Common myeloid progenitor, CD34-positive (primary cell): ENCODE results near the gene LTF.
A peak's percentile ranks its signal among the peaks of the same experiment; 100 is the strongest.

Experiments used
- CTCF ChIA-PET: fragments of 350-600 bp; sonication (Branson Sonifier 250); formaldehyde crosslinking; loops from one replicate; lab custom pipeline; 2021; ENCODE audit warnings: antibody characterized with exemption; lab: Charles Lee
- POLR2A ChIA-PET: fragments of 350-600 bp; sonication (Branson Sonifier 250); formaldehyde crosslinking; loops from one replicate; lab custom pipeline; 2021; ENCODE audit warnings: antibody characterized with exemption; lab: Charles Lee
- DNase-seq, 3 donors: peaks; one replicate each; pipeline versions ENCODE4 v3.0.0 to v3.0.0-alpha.2; 2013
- H3K27ac ChIP-seq, 2 experiments: 1 replicate in 1 of 2; 2 replicates in 1 of 2; pipeline ENCODE4 v1.7.0; 2013; ENCODE audit warnings: inconsistent platforms in 2 of 2, low read length in 2 of 2, mild to moderate bottlenecking in 2 of 2, low read depth in 1 of 2, moderate library complexity in 1 of 2; ENCODE audit not compliant: severe bottlenecking in 2 of 2, insufficient read depth in 1 of 2, poor library complexity in 1 of 2
- H3K27me3 ChIP-seq, 5 experiments: replicated peaks in 2 of 5; 1 replicate in 3 of 5; 2 replicates in 2 of 5; pipeline versions ENCODE4 v1.6.1 to v1.7.0; 2013; ENCODE audit warnings: low read length in 4 of 5, mild to moderate bottlenecking in 2 of 5, moderate library complexity in 2 of 5, inconsistent platforms in 1 of 5; ENCODE audit not compliant: insufficient read depth in 5 of 5, control insufficient read depth in 4 of 5
- H3K36me3 ChIP-seq, 4 experiments: 1 replicate in 2 of 4; 2 replicates in 2 of 4; pipeline versions ENCODE4 v1.6.1 to v1.7.0; 2013; ENCODE audit warnings: low read length in 3 of 4, control low read depth in 1 of 4, mild to moderate bottlenecking in 1 of 4; ENCODE audit not compliant: control insufficient read depth in 4 of 4, insufficient read depth in 4 of 4
- H3K4me1 ChIP-seq, 4 experiments: 1 replicate in 3 of 4; 2 replicates in 1 of 4; pipeline versions ENCODE4 v1.6.1 to v1.7.1; 2013; ENCODE audit warnings: low read length in 3 of 4, mild to moderate bottlenecking in 3 of 4, control low read depth in 1 of 4, inconsistent platforms in 1 of 4, moderate library complexity in 1 of 4; ENCODE audit not compliant: control insufficient read depth in 4 of 4, insufficient read depth in 4 of 4; ENCODE audit errors: control extremely low read depth in 1 of 4
- H3K4me3 ChIP-seq, 7 experiments: 1 replicate in 4 of 7; 2 replicates in 3 of 7; pipeline versions ENCODE4 v1.5.1 to v1.7.0; 2013; ENCODE audit warnings: mild to moderate bottlenecking in 7 of 7, low read length in 6 of 7, moderate library complexity in 6 of 7, inconsistent platforms in 2 of 7, low read depth in 2 of 7, control low read depth in 1 of 7; ENCODE audit not compliant: insufficient read depth in 4 of 7, control insufficient read depth in 1 of 7; ENCODE audit errors: extremely low read depth in 1 of 7
- H3K9me3 ChIP-seq, 5 experiments: 1 replicate in 4 of 5; 2 replicates in 1 of 5; pipeline versions ENCODE4 v1.6.1 to v1.7.1; 2013; ENCODE audit warnings: low read length in 4 of 5, mild to moderate bottlenecking in 2 of 5, inconsistent platforms in 1 of 5, low read depth in 1 of 5, moderate library complexity in 1 of 5; ENCODE audit not compliant: control insufficient read depth in 4 of 5, insufficient read depth in 2 of 5; ENCODE audit errors: control extremely low read depth in 1 of 5
- WGBS: methylation state at CpG from one replicate; pipeline ENCODE4 v1.1.5; 2013; ENCODE audit not compliant: insufficient coverage; 5-methylcytosine and 5-hydroxymethylcytosine counted together

LTF gene

GRCh38 chr3:46469680-46470357 lies 5.1 kb upstream of the LTF start:
- 85% methylated on average over 3 of the region's 3 CpGs for WGBS
- ChIA-PET CTCF (interaction anchor here (0.7 to 1.9 kb wide), 3 partner anchors 8 to 19 kb away, joined by 4 to 6 read pairs (median 4); no protein-coding TSS in a partner anchor), POLR2A (no interaction called here)
- no peak for DNase-seq
- H3K27ac ChIP-seq = no peak overlapping the region
- no peaks in the 10 kb centered on the region for H3K36me3 ChIP-seq
- H3K4me3 ChIP-seq = no peak overlapping the region
- peaks cover 0 to 5% (median under 1%) of the 10 kb centered on the region in 5 experiments for H3K9me3 ChIP-seq
- peaks cover 0 to 3% (median 2%) of the 10 kb centered on the region in 4 experiments for H3K4me1 ChIP-seq
- H3K27me3 ChIP-seq = peaks cover 4 to 19% (median 8%) of the 10 kb centered on the region in 5 experiments

DNA sequence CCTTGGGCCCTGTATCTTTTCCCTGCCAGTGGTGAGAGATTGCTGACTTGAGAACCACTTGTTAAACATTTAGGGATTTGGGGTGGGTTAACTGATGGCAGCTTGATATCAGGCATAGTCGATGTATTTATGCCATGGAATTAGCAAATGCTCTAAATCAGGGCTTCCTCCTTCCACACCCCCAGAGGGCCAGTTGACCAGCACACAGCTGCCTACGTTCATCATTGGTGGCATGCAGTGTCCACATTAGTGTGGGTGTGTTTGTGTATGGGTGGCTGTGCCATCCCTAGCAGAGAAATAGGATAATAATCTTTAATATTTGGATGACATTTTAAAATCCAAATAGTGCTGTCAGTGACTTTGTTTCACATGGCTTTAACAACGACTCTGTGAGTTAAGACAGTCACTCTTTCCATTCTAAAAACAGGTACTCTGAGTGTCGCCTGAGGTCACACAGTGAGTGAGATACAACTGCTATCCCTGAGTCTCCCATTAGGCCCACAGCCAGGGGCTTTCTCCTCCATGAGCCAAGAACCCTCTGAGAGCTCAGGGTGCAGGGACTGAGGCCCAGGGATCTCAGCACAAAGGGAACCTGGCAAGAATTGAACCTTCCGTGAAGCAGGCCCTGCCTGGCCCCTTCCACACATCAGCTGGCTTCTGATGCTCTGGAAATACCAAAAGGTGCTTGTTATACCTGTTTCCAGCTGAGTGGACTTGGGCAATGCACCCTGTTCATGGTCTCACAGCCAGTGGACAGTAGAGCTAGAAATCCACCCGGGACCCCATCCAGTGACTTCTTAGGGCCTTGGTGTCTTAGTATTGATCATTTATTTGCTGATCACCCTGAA lies 4.3 kb upstream of the LTF start:
- WGBS = 94% methylated on average over 5 of the region's 6 CpGs
- Histone ChIP-seq H3K27me3 (peaks cover 4 to 27% (median 16%) of the 10 kb centered on the region in 5 experiments), H3K9me3 (no peaks in the 10 kb centered on the region), H3K27ac (no peak overlapping the region), H3K4me3 (no peak overlapping the region), H3K4me1 (peaks cover 0 to 8% (median 7%) of the 10 kb centered on the region in 4 experiments), H3K36me3 (no peaks in the 10 kb centered on the region)
- DNase-seq = no peak
- CTCF ChIA-PET = interaction anchor here (1.2 to 1.9 kb wide), 2 partner anchors 11 to 19 kb away, joined by 4 to 6 read pairs; no protein-coding TSS in a partner anchor
- POLR2A ChIA-PET = no interaction called here

GRCh38 chr3:46467562-46467961 lies 2.9 kb upstream of the LTF start:
- ChIA-PET POLR2A (no interaction called here), CTCF (no interaction called here)
- 93% methylated on average over 3 of the region's 4 CpGs for WGBS
- no peak for DNase-seq
- no peaks in the 10 kb centered on the region for H3K9me3 ChIP-seq
- no peaks in the 10 kb centered on the region for H3K36me3 ChIP-seq
- H3K4me1 ChIP-seq = peaks cover 0 to 8% (median 7%) of the 10 kb centered on the region in 4 experiments
- H3K27ac ChIP-seq = no peak overlapping the region
- H3K4me3 ChIP-seq = no peak overlapping the region
- H3K27me3 ChIP-seq = peaks cover 4 to 42% (median 30%) of the 10 kb centered on the region in 5 experiments

GRCh38 chr3:46466871-46467403 lies 2.2 kb upstream of the LTF start:
- Histone ChIP-seq H3K36me3 (no peaks in the 10 kb centered on the region), H3K27me3 (peaks cover 4 to 43% (median 32%) of the 10 kb centered on the region in 5 experiments), H3K9me3 (no peaks in the 10 kb centered on the region), H3K27ac (no peak overlapping the region), H3K4me3 (no peak overlapping the region), H3K4me1 (peaks cover 0 to 8% (median 7%) of the 10 kb centered on the region in 4 experiments)
- 83% methylated on average over 1 of the region's 1 CpG for WGBS
- DNase-seq = no peak
- CTCF ChIA-PET = no interaction called here
- POLR2A ChIA-PET = no interaction called here

GRCh38 chr3:46466273-46466672 lies 1.6 kb upstream of the LTF start:
- Histone ChIP-seq H3K27ac (no peak overlapping the region), H3K9me3 (no peaks in the 10 kb centered on the region), H3K27me3 (peaks cover 4 to 43% (median 32%) of the 10 kb centered on the region in 5 experiments), H3K4me3 (no peak overlapping the region), H3K36me3 (no peaks in the 10 kb centered on the region), H3K4me1 (peaks cover 0 to 8% (median 7%) of the 10 kb centered on the region in 4 experiments)
- POLR2A ChIA-PET = no interaction called here
- no peak for DNase-seq
- CTCF ChIA-PET = no interaction called here

GRCh38 chr3:46465196-46465520 lies 453 bp upstream of the LTF start:
- WGBS = 72% methylated on average over 2 of the region's 2 CpGs
- ChIA-PET POLR2A (no interaction called here), CTCF (no interaction called here)
- Histone ChIP-seq H3K27ac (no peak overlapping the region), H3K9me3 (peaks cover 0 to 5% (median 0%) of the 10 kb centered on the region in 5 experiments), H3K4me1 (peaks cover 0 to 8% (median 7%) of the 10 kb centered on the region in 4 experiments), H3K36me3 (no peaks in the 10 kb centered on the region), H3K27me3 (peaks cover 4 to 43% (median 32%) of the 10 kb centered on the region in 5 experiments), H3K4me3 (peak overlapping the region in 1 of 7 experiments; percentile 44)
- DNase-seq = no peak
